ENCODE data around the gene MACROD1.

DNA sequence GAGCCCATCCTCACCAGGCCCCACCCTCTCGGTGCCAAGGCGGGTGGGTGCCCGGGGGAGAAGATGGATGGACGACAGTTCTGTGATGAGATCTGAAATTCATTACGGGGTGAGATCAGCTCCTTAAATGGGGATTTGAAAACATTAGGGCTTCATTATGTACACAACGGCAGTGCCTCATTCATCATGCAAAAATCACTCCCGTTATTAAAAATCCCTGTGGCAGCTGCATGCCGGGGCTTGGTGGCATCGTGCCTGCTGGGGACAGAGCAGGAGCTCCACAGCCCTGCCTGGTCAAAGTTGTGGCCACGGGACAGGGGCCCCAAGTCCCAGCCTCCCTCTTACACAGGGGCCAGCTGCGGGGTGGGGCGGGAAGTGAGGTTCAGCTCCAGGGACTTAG lies 159.5 kb downstream of the MACROD1 start:
- TF ChIP-seq, protein P1, sequence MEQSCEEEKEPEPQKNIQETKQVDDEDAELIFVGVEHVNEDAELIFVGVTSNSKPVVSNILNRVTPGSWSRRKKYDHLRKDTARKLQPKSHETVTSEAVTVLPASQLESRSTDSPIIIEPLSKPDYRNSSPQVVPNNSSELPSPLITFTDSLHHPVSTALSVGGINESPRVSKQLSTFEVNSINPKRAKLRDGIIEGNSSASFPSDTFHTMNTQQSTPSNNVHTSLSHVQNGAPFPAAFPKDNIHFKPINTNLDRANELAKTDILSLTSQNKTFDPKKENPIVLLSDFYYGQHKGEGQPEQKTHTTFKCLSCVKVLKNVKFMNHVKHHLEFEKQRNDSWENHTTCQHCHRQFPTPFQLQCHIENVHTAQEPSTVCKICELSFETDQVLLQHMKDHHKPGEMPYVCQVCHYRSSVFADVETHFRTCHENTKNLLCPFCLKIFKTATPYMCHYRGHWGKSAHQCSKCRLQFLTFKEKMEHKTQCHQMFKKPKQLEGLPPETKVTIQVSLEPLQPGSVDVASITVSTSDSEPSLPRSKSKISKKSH (CRISPR knock-in tag; IDR thresholded peaks at IDR 0.05): no peak
- TF ChIP-seq, protein P2, sequence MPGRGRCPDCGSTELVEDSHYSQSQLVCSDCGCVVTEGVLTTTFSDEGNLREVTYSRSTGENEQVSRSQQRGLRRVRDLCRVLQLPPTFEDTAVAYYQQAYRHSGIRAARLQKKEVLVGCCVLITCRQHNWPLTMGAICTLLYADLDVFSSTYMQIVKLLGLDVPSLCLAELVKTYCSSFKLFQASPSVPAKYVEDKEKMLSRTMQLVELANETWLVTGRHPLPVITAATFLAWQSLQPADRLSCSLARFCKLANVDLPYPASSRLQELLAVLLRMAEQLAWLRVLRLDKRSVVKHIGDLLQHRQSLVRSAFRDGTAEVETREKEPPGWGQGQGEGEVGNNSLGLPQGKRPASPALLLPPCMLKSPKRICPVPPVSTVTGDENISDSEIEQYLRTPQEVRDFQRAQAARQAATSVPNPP (IDR thresholded peaks at IDR 0.05; ENCODE audit: borderline replicate concordance, insufficient read depth, insufficient read length): no peak
